Measurements from ENCODE around the gene GRB10.

- TF ChIP-seq, protein P1, sequence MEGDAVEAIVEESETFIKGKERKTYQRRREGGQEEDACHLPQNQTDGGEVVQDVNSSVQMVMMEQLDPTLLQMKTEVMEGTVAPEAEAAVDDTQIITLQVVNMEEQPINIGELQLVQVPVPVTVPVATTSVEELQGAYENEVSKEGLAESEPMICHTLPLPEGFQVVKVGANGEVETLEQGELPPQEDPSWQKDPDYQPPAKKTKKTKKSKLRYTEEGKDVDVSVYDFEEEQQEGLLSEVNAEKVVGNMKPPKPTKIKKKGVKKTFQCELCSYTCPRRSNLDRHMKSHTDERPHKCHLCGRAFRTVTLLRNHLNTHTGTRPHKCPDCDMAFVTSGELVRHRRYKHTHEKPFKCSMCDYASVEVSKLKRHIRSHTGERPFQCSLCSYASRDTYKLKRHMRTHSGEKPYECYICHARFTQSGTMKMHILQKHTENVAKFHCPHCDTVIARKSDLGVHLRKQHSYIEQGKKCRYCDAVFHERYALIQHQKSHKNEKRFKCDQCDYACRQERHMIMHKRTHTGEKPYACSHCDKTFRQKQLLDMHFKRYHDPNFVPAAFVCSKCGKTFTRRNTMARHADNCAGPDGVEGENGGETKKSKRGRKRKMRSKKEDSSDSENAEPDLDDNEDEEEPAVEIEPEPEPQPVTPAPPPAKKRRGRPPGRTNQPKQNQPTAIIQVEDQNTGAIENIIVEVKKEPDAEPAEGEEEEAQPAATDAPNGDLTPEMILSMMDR (IDR thresholded peaks at IDR 0.05), result no peak
- no peak for TF ChIP-seq POLR2A (IDR thresholded peaks at IDR 0.05)
- TF ChIP-seq EP300 (IDR thresholded peaks at IDR 0.05), result no peak
These were observed 60.9 kb downstream of the GRB10 start for GRCh38 chr7:50721661-50722259.

Data from ovary (tissue), 3 donors.